Stimulated activated effector memory CD8-positive, alpha-beta T cell treated with anti-CD3 and anti-CD28 coated beads, Interleukin-12 subunit alpha, Interleukin-12 subunit beta, amount 100 ng/mL, for 72 hours (primary cell): ENCODE data around the gene SLC35F3.

Experiments used
- ATAC-seq: fragments of 150-1000 bp; cut with Tn5 transposase; 2 replicates; pipeline ENCODE4 v1.10.0; 2021
- DNase-seq, 2 donors: peaks; one replicate each; pipeline ENCODE4 v3.0.0; 2021 to 2022; ENCODE audit warnings: low spot score in 2 of 2
- H3K27ac Mint-ChIP-seq: one replicate; pipeline ENCODE4 v1.8.0; 2022; ENCODE audit warnings: mild to moderate bottlenecking, mixed read lengths
- H3K36me3 Mint-ChIP-seq: one replicate; pipeline ENCODE4 v1.8.0; 2022; ENCODE audit warnings: mild to moderate bottlenecking, mixed read lengths
- H3K4me1 Mint-ChIP-seq: one replicate; pipeline ENCODE4 v1.8.0; 2022; ENCODE audit warnings: mixed read lengths
- H3K4me3 Mint-ChIP-seq: one replicate; pipeline ENCODE4 v1.8.0; 2022; ENCODE audit warnings: mild to moderate bottlenecking, mixed read lengths
- H3K9me3 Mint-ChIP-seq: one replicate; pipeline ENCODE4 v1.8.0; 2022; ENCODE audit warnings: mixed read lengths

Gene SLC35F3

DNA sequence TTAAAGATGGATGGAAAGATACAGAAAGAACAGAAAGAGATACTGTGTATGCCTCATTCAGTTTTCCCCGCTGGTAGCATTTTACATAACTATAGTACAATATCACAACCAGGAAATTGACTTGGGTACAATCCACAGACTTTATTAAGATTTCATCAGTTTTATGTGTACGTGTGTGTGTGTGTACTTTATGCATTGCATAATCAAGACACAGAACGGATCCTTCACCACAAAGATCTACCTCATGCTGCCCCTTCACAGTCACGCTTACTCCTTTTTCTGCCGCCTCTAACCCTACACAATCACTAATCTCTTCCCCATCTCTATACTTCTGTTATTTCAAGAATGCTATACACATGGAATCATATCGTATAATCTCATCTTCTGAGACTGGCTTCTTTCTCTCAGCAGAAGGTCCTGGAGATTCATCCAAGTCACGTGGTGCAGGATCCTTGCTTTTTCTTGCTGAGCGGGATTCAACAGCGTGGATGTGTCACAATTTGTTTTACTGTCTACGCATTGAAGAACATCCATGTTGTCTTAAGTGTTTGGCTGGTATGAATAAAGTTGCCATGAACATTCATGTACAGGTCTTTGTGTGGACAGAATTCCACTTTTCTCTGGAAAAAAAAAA, 76.7 kb downstream of the SLC35F3 start:
- no peak overlapping the region for H3K27ac Mint-ChIP-seq
- H3K36me3 Mint-ChIP-seq: no peaks in the 10 kb centered on the region
- H3K4me1 Mint-ChIP-seq: no peaks in the 10 kb centered on the region
- H3K4me3 Mint-ChIP-seq: no peak overlapping the region
- H3K9me3 Mint-ChIP-seq: no peaks in the 10 kb centered on the region
- DNase-seq (no peak), ATAC-seq (no peak)

GRCh38 chr1:233982827-233983518, 78.5 kb downstream of the SLC35F3 start:
- Mint-ChIP-seq H3K36me3 (no peaks in the 10 kb centered on the region), H3K4me1 (no peaks in the 10 kb centered on the region), H3K27ac (no peak overlapping the region), H3K4me3 (no peak overlapping the region), H3K9me3 (no peaks in the 10 kb centered on the region)
- ATAC-seq (no peak), DNase-seq (no peak)

GRCh38 chr1:233983811-233984210, 79.3 kb downstream of the SLC35F3 start:
- Mint-ChIP-seq H3K4me3 (no peak overlapping the region), H3K9me3 (no peaks in the 10 kb centered on the region), H3K36me3 (no peaks in the 10 kb centered on the region), H3K4me1 (no peaks in the 10 kb centered on the region), H3K27ac (no peak overlapping the region)
- no peak for DNase-seq
- ATAC-seq: no peak

GRCh38 chr1:233988963-233989696, 84.7 kb downstream of the SLC35F3 start:
- no peaks in the 10 kb centered on the region for H3K36me3 Mint-ChIP-seq
- ATAC-seq (no peak), DNase-seq (no peak)
- H3K27ac Mint-ChIP-seq: no peak overlapping the region
- H3K4me3 Mint-ChIP-seq: no peak overlapping the region
- H3K9me3 Mint-ChIP-seq: no peaks in the 10 kb centered on the region
- H3K4me1 Mint-ChIP-seq: no peaks in the 10 kb centered on the region

DNA sequence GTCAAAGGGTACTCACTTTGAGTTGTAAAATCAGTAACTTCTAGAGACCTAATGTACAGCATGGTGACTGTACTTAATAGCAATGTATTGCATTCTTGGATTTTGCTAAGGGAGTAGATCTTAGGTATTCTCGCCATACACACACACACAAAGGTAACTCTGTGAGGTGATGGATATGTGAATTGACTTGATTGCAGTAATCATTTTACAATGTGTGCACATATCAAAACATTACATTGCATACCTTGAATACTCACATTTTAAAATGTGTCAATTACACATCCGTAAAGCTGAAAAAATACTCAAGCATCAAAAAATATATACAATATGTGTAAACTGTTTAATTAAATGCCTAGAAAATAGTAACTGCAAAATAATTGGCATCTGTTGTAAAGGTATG, 86.0 kb downstream of the SLC35F3 start:
- no peak for ATAC-seq
- no peaks in the 10 kb centered on the region for H3K36me3 Mint-ChIP-seq

DNA sequence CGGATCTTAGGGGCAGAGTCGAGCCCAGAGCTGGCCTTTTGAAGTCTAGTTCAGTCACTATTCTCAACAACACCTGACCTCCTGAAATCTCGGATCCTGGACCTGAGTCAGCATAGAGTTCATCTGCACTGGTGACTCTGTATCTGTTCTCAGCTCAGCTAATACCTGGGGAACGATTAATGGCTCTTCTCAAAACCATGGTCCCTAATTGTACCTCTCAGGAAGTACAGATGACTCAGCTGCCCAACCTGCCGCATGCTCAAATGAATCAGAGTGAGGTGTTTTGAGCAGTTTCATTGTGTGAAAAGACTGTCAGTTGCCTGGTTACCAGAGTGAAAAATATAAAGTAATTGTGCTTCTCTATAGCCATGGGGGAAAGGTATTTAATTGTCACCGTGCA, 89.2 kb downstream of the SLC35F3 start:
- H3K4me1 Mint-ChIP-seq: no peaks in the 10 kb centered on the region
- no peak overlapping the region for H3K4me3 Mint-ChIP-seq
- DNase-seq (no peak), ATAC-seq (peak; percentile 83)
- no peaks in the 10 kb centered on the region for H3K9me3 Mint-ChIP-seq
- H3K36me3 Mint-ChIP-seq: no peaks in the 10 kb centered on the region
- peak overlapping the region; percentile 41 for H3K27ac Mint-ChIP-seq

More for the DNA sequence above, 86.0 kb downstream of the SLC35F3 start:
- no peak for DNase-seq
- H3K9me3 Mint-ChIP-seq: no peaks in the 10 kb centered on the region
- H3K27ac Mint-ChIP-seq: no peak overlapping the region
- H3K4me3 Mint-ChIP-seq: no peak overlapping the region
- H3K4me1 Mint-ChIP-seq: no peaks in the 10 kb centered on the region

DNA sequence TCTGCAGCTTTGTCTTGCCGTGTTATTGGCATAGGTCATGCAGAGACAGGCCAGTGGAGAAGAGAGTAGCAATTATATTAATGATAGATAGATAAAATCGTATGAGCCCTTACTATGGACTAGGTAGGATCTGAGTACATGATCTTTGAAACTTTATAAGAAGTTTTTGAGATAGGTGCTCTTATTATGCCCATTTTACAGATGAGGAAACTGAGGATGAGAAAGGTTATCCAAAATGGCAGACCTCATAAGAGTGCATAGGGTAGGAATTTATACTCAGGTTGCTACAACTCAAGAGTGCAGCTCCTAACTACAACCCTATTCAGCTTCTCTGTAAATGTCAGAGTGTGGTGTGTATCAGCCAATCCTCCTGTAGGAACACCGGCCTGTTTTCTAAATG, 89.6 kb downstream of the SLC35F3 start:
- Mint-ChIP-seq H3K36me3 (no peaks in the 10 kb centered on the region), H3K27ac (peak overlapping the region; percentile 41), H3K4me1 (no peaks in the 10 kb centered on the region), H3K4me3 (no peak overlapping the region), H3K9me3 (no peaks in the 10 kb centered on the region)
- ATAC-seq (no peak), DNase-seq (no peak)

- no peaks in the 10 kb centered on the region for H3K9me3 Mint-ChIP-seq
- H3K4me1 Mint-ChIP-seq: no peaks in the 10 kb centered on the region
- ATAC-seq: no peak
- H3K4me3 Mint-ChIP-seq: no peak overlapping the region
- H3K36me3 Mint-ChIP-seq: no peaks in the 10 kb centered on the region
- no peak for DNase-seq
- no peak overlapping the region for H3K27ac Mint-ChIP-seq
Measured at GRCh38 chr1:233998456-233998855, 94.0 kb downstream of the SLC35F3 start.

- Mint-ChIP-seq H3K4me3 (no peak overlapping the region), H3K4me1 (no peaks in the 10 kb centered on the region), H3K27ac (no peak overlapping the region), H3K36me3 (no peaks in the 10 kb centered on the region), H3K9me3 (no peaks in the 10 kb centered on the region)
- ATAC-seq (no peak), DNase-seq (no peak)
Measured at GRCh38 chr1:233998891-233999290, 94.4 kb downstream of the SLC35F3 start.

- ATAC-seq (no peak), DNase-seq (no peak)
- Mint-ChIP-seq H3K27ac (no peak overlapping the region), H3K4me3 (no peak overlapping the region), H3K9me3 (no peaks in the 10 kb centered on the region), H3K36me3 (no peaks in the 10 kb centered on the region), H3K4me1 (no peaks in the 10 kb centered on the region)
Measured at GRCh38 chr1:234000557-234001041, 96.1 kb downstream of the SLC35F3 start.

GRCh38 chr1:234001817-234002216, 97.3 kb downstream of the SLC35F3 start:
- Mint-ChIP-seq H3K4me1 (no peaks in the 10 kb centered on the region), H3K27ac (no peak overlapping the region), H3K9me3 (no peaks in the 10 kb centered on the region), H3K36me3 (no peaks in the 10 kb centered on the region), H3K4me3 (no peak overlapping the region)
- DNase-seq: no peak
- no peak for ATAC-seq

DNA sequence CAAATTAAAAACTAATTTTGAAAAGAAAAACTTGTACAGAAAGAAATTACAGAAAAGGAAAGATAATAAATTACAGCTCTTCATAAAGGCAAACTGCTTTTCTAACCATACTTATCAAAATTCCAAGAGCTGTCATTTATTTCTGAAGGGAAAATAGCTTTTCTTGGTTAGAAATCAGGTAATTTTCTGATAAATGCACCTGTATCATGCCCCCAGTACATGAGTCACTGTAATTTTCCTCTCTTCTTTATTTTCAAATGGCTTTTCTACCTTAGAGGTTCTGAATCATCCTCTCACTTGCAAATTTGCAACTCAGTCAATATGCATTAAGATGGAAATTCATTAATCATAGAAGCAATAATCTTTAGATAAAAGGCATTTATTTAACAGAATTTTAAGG, 100.1 kb downstream of the SLC35F3 start:
- H3K4me1 Mint-ChIP-seq: no peaks in the 10 kb centered on the region
- no peak overlapping the region for H3K27ac Mint-ChIP-seq
- ATAC-seq (no peak), DNase-seq (no peak)
- no peak overlapping the region for H3K4me3 Mint-ChIP-seq
- H3K36me3 Mint-ChIP-seq: no peaks in the 10 kb centered on the region
- no peaks in the 10 kb centered on the region for H3K9me3 Mint-ChIP-seq

DNA sequence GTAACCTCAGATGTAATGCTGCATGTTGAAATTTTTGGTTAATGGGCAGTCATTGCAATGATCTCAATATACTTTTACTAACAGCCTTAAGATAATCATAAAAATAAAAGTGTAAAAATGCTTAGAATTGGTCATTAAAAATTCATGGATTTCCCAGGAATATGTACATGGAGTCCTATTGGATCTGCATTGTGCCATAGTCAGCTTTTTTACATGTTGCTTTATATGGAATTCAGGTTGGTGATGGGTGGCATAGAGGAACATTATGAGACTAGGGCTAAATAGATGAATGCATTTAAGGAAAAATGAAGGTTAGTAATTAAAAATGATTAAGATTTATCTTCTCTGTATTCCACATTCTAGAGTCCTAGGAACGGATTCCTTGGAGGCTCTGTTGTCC, 103.2 kb downstream of the SLC35F3 start:
- H3K9me3 Mint-ChIP-seq: no peaks in the 10 kb centered on the region
- H3K4me1 Mint-ChIP-seq: no peaks in the 10 kb centered on the region
- DNase-seq (no peak), ATAC-seq (no peak)
- H3K27ac Mint-ChIP-seq: no peak overlapping the region
- no peak overlapping the region for H3K4me3 Mint-ChIP-seq
- no peaks in the 10 kb centered on the region for H3K36me3 Mint-ChIP-seq

GRCh38 chr1:234008591-234008990, 104.1 kb downstream of the SLC35F3 start:
- H3K9me3 Mint-ChIP-seq: no peaks in the 10 kb centered on the region
- no peak overlapping the region for H3K27ac Mint-ChIP-seq
- H3K36me3 Mint-ChIP-seq: no peaks in the 10 kb centered on the region
- H3K4me3 Mint-ChIP-seq: no peak overlapping the region
- H3K4me1 Mint-ChIP-seq: no peaks in the 10 kb centered on the region
- no peak for DNase-seq
- ATAC-seq: no peak

- Mint-ChIP-seq H3K4me3 (no peak overlapping the region), H3K27ac (no peak overlapping the region), H3K4me1 (no peaks in the 10 kb centered on the region), H3K9me3 (no peaks in the 10 kb centered on the region), H3K36me3 (no peaks in the 10 kb centered on the region)
- ATAC-seq (no peak), DNase-seq (no peak)
Measured at GRCh38 chr1:234009668-234010067, 105.2 kb downstream of the SLC35F3 start.

GRCh38 chr1:234014208-234014607, 109.7 kb downstream of the SLC35F3 start:
- no peaks in the 10 kb centered on the region for H3K4me1 Mint-ChIP-seq
- H3K9me3 Mint-ChIP-seq: no peaks in the 10 kb centered on the region
- ATAC-seq (no peak), DNase-seq (no peak)
- H3K36me3 Mint-ChIP-seq: no peaks in the 10 kb centered on the region
- no peak overlapping the region for H3K4me3 Mint-ChIP-seq
- no peak overlapping the region for H3K27ac Mint-ChIP-seq
